ENCODE data around the gene SERPINB8. TPM values are rescaled to one million over a fixed set of nuclear protein-coding genes. Genes with fewer than 3 reads are reported as not detected.
A peak's percentile ranks its signal among the peaks of the same experiment; 100 is the strongest.
"Not testable (repeated sequence)": the region's sequence is repeated elsewhere in the genome, so short reads cannot be mapped to it uniquely, and the experiment has no call there.

The SERPINB8 gene
- polyA plus RNA-seq (2013, experiment 1 of 2) = 2.4 TPM
- 2.3 TPM for polyA plus RNA-seq (2013, experiment 2 of 2)

- Histone ChIP-seq H2AK5ac (ENCODE audit: low read length) (no peak within 1 kb of the TSS), H3K4me3 (ENCODE audit: low read length) (peak within 1 kb of the TSS; percentile 72), H4K8ac (ENCODE audit: low read depth, low read length) (no peak within 1 kb of the TSS), H2BK5ac (ENCODE audit: low read length) (peak within 1 kb of the TSS; percentile 84), H4K5ac (ENCODE audit: low read length) (peak within 1 kb of the TSS; percentile 81), H3K79me1 (ENCODE audit: low read length) (no peaks in the 10 kb centered on the region), H3K9ac (ENCODE audit: low read length) (peak within 1 kb of the TSS; percentile 80), H3K23ac (ENCODE audit: low read length) (peak within 1 kb of the TSS; percentile 24), H3K4me2 (ENCODE audit: low read length) (peak within 1 kb of the TSS; percentile 90), H3K4ac (ENCODE audit: low read depth, low read length) (peak within 1 kb of the TSS; percentile 83), H3K4me1 (ENCODE audit: control insufficient read depth, low read depth, low read length) (no peaks in the 10 kb centered on the region), H3K27ac (ENCODE audit: low read depth, low read length) (peak within 1 kb of the TSS; percentile 90), H3K27me3 (ENCODE audit: insufficient read depth, low read length, poor library complexity) (no peaks in the 10 kb centered on the region), H3K36me3 (ENCODE audit: control insufficient read depth, insufficient read depth, low read length) (no peaks in the 10 kb centered on the region), H2BK15ac (replicated peaks; ENCODE audit: low read depth) (no peak within 1 kb of the TSS), H3K79me2 (ENCODE audit: control insufficient read depth, insufficient read depth, low read length) (no peaks in the 10 kb centered on the region), H3K56ac (ENCODE audit: low read length) (peak within 1 kb of the TSS; percentile 92), H2BK120ac (ENCODE audit: low read depth, low read length) (no peak within 1 kb of the TSS), H3K18ac (ENCODE audit: low read length) (peak within 1 kb of the TSS; percentile 72)
- WGBS (ENCODE audit: extremely low coverage, insufficient coverage, low lambda C conversion rate) = no CpG with 5 or more reads among the region's 62 CpGs
- peak; percentile 97 for DNase-seq
These were observed at the start of gene SERPINB8 for GRCh38 chr18:63969942-63970808. Gene SERPINB8, plus strand, starts transcription at chr18:63970081. Its CDS starts 8,228 bp downstream, at chr18:63978309.

GRCh38 chr18:63922049-63922448 is 47.8 kb upstream of the SERPINB8 start:
- Histone ChIP-seq H3K23ac (ENCODE audit: low read length) (no peak overlapping the region), H2BK120ac (ENCODE audit: low read depth, low read length) (no peak overlapping the region), H4K5ac (ENCODE audit: low read length) (no peak overlapping the region), H3K79me1 (ENCODE audit: low read length) (no peaks in the 10 kb centered on the region), H2AK5ac (ENCODE audit: low read length) (no peak overlapping the region), H3K56ac (ENCODE audit: low read length) (no peak overlapping the region), H3K9ac (ENCODE audit: low read length) (no peak overlapping the region), H2BK15ac (replicated peaks; ENCODE audit: low read depth) (no peak overlapping the region), H2BK5ac (ENCODE audit: low read length) (no peak overlapping the region), H3K4me2 (ENCODE audit: low read length) (no peak overlapping the region), H3K27ac (ENCODE audit: low read depth, low read length) (no peak overlapping the region), H4K8ac (ENCODE audit: low read depth, low read length) (no peak overlapping the region), H3K27me3 (ENCODE audit: insufficient read depth, low read length, poor library complexity) (no peaks in the 10 kb centered on the region), H3K4me1 (ENCODE audit: control insufficient read depth, low read depth, low read length) (no peaks in the 10 kb centered on the region), H3K18ac (ENCODE audit: low read length) (no peak overlapping the region), H3K4me3 (ENCODE audit: low read length) (no peak overlapping the region), H3K4ac (ENCODE audit: low read depth, low read length) (no peak overlapping the region), H3K79me2 (ENCODE audit: control insufficient read depth, insufficient read depth, low read length) (no peaks in the 10 kb centered on the region), H3K36me3 (ENCODE audit: control insufficient read depth, insufficient read depth, low read length) (no peaks in the 10 kb centered on the region)
- WGBS (ENCODE audit: extremely low coverage, insufficient coverage, low lambda C conversion rate) = no CpG with 5 or more reads among the region's 2 CpGs
- DNase-seq = no peak

- H2BK15ac ChIP-seq (replicated peaks; ENCODE audit: low read depth) = no peak overlapping the region
- H2BK5ac ChIP-seq (ENCODE audit: low read length) = no peak overlapping the region
- H3K79me1 ChIP-seq (ENCODE audit: low read length) = no peaks in the 10 kb centered on the region
- H3K9ac ChIP-seq (ENCODE audit: low read length) = no peak overlapping the region
- H3K27ac ChIP-seq (ENCODE audit: low read depth, low read length) = no peak overlapping the region
- no peaks in the 10 kb centered on the region for H3K36me3 ChIP-seq (ENCODE audit: control insufficient read depth, insufficient read depth, low read length)
- H3K27me3 ChIP-seq (ENCODE audit: insufficient read depth, low read length, poor library complexity) = no peaks in the 10 kb centered on the region
- H3K18ac ChIP-seq (ENCODE audit: low read length) = no peak overlapping the region
- no peaks in the 10 kb centered on the region for H3K79me2 ChIP-seq (ENCODE audit: control insufficient read depth, insufficient read depth, low read length)
- H2BK120ac ChIP-seq (ENCODE audit: low read depth, low read length) = no peak overlapping the region
- no peak overlapping the region for H3K4ac ChIP-seq (ENCODE audit: low read depth, low read length)
- no peak overlapping the region for H3K4me3 ChIP-seq (ENCODE audit: low read length)
- H4K5ac ChIP-seq (ENCODE audit: low read length) = no peak overlapping the region
- no peak overlapping the region for H3K23ac ChIP-seq (ENCODE audit: low read length)
- H3K4me1 ChIP-seq (ENCODE audit: control insufficient read depth, low read depth, low read length) = no peaks in the 10 kb centered on the region
- no peak for DNase-seq
- H2AK5ac ChIP-seq (ENCODE audit: low read length) = no peak overlapping the region
- H4K8ac ChIP-seq (ENCODE audit: low read depth, low read length) = no peak overlapping the region
- H3K4me2 ChIP-seq (ENCODE audit: low read length) = no peak overlapping the region
- no peak overlapping the region for H3K56ac ChIP-seq (ENCODE audit: low read length)
- WGBS (ENCODE audit: extremely low coverage, insufficient coverage, low lambda C conversion rate) = no CpG with 5 or more reads among the region's 1 CpG
These were observed 45.3 kb upstream of the SERPINB8 start for GRCh38 chr18:63924551-63924950.

DNA sequence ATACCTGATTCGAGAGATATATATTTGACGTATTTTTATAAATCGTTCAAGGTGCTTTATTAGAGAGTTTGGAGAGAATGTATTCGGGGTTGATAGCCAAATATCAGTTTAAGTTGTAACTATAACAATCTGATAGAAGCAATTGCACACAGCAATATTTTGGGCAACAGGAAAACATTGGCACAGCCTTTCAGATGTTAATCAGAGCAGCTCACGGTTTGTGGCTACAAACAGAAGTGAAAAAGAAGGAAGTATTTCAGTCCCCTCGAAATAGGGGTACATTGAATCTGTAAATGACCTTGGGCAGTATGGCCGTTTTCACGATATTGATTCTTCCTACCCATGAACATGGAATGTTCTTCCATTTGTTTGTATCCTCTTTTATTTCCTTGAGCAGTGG is 41.5 kb upstream of the SERPINB8 start:
- no peaks in the 10 kb centered on the region for H3K79me2 ChIP-seq (ENCODE audit: control insufficient read depth, insufficient read depth, low read length)
- 100% methylated on average over 4 of the region's 8 CpGs for WGBS (ENCODE audit: extremely low coverage, insufficient coverage, low lambda C conversion rate)
- H3K4me2 ChIP-seq (ENCODE audit: low read length) = no peak overlapping the region
- H3K4ac ChIP-seq (ENCODE audit: low read depth, low read length) = no peak overlapping the region
- H2BK5ac ChIP-seq (ENCODE audit: low read length) = no peak overlapping the region
- no peak for DNase-seq
- H2BK15ac ChIP-seq (replicated peaks; ENCODE audit: low read depth) = no peak overlapping the region
- no peak overlapping the region for H2BK120ac ChIP-seq (ENCODE audit: low read depth, low read length)
- H3K79me1 ChIP-seq (ENCODE audit: low read length) = no peaks in the 10 kb centered on the region
- no peak overlapping the region for H3K9ac ChIP-seq (ENCODE audit: low read length)
- no peaks in the 10 kb centered on the region for H3K4me1 ChIP-seq (ENCODE audit: control insufficient read depth, low read depth, low read length)
- H3K4me3 ChIP-seq (ENCODE audit: low read length) = no peak overlapping the region
- H3K18ac ChIP-seq (ENCODE audit: low read length) = no peak overlapping the region
- H2AK5ac ChIP-seq (ENCODE audit: low read length) = no peak overlapping the region
- H4K5ac ChIP-seq (ENCODE audit: low read length) = no peak overlapping the region
- H4K8ac ChIP-seq (ENCODE audit: low read depth, low read length) = no peak overlapping the region
- H3K56ac ChIP-seq (ENCODE audit: low read length) = no peak overlapping the region
- no peak overlapping the region for H3K23ac ChIP-seq (ENCODE audit: low read length)
- H3K36me3 ChIP-seq (ENCODE audit: control insufficient read depth, insufficient read depth, low read length) = no peaks in the 10 kb centered on the region
- no peaks in the 10 kb centered on the region for H3K27me3 ChIP-seq (ENCODE audit: insufficient read depth, low read length, poor library complexity)
- no peak overlapping the region for H3K27ac ChIP-seq (ENCODE audit: low read depth, low read length)

DNA sequence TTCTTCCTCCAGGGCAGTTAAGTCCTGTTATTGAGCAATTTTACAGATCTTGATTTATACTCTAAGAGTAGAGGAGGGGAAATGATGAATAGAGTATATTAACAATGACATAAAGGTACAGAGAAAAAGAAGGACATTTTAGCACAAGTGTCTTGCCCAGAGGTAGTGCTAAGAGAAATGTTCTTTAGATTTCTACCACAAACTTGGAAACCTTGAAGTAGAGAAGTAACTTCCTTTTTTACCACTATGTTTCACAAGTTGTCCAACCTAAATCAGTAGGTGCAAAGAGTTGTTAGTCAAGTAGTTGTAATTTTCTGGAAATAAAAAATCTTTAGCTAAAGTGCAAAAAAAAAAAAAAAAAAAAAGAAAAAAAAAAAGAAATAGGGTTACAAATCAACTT is 40.5 kb upstream of the SERPINB8 start:
- not testable (repeated sequence) for H3K27ac ChIP-seq (ENCODE audit: low read depth, low read length); H3K36me3 ChIP-seq (ENCODE audit: control insufficient read depth, insufficient read depth, low read length); H3K23ac ChIP-seq (ENCODE audit: low read length); H3K56ac ChIP-seq (ENCODE audit: low read length); H3K4me3 ChIP-seq (ENCODE audit: low read length); H2BK15ac ChIP-seq (replicated peaks; ENCODE audit: low read depth); H3K18ac ChIP-seq (ENCODE audit: low read length); H4K8ac ChIP-seq (ENCODE audit: low read depth, low read length); H3K27me3 ChIP-seq (ENCODE audit: insufficient read depth, low read length, poor library complexity); H3K79me1 ChIP-seq (ENCODE audit: low read length); H4K5ac ChIP-seq (ENCODE audit: low read length); H3K4me1 ChIP-seq (ENCODE audit: control insufficient read depth, low read depth, low read length); H3K4me2 ChIP-seq (ENCODE audit: low read length); H2AK5ac ChIP-seq (ENCODE audit: low read length); DNase-seq; H2BK5ac ChIP-seq (ENCODE audit: low read length); H3K4ac ChIP-seq (ENCODE audit: low read depth, low read length); H3K79me2 ChIP-seq (ENCODE audit: control insufficient read depth, insufficient read depth, low read length); H2BK120ac ChIP-seq (ENCODE audit: low read depth, low read length); H3K9ac ChIP-seq (ENCODE audit: low read length)
